Measurements from ENCODE around the gene VPS39.
A peak's percentile ranks its signal among the peaks of the same experiment; 100 is the strongest.

The VPS39 gene

GRCh38 chr15:42160136-42160535 is 48.0 kb downstream of the VPS39 start:
- H3K4me3 ChIP-seq (replicated peaks; ENCODE audit: low read depth, low read length), result no peak overlapping the region
- TF ChIP-seq, protein P1, sequence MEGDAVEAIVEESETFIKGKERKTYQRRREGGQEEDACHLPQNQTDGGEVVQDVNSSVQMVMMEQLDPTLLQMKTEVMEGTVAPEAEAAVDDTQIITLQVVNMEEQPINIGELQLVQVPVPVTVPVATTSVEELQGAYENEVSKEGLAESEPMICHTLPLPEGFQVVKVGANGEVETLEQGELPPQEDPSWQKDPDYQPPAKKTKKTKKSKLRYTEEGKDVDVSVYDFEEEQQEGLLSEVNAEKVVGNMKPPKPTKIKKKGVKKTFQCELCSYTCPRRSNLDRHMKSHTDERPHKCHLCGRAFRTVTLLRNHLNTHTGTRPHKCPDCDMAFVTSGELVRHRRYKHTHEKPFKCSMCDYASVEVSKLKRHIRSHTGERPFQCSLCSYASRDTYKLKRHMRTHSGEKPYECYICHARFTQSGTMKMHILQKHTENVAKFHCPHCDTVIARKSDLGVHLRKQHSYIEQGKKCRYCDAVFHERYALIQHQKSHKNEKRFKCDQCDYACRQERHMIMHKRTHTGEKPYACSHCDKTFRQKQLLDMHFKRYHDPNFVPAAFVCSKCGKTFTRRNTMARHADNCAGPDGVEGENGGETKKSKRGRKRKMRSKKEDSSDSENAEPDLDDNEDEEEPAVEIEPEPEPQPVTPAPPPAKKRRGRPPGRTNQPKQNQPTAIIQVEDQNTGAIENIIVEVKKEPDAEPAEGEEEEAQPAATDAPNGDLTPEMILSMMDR (IDR thresholded peaks at IDR 0.05; ENCODE audit: low read length, missing control alignments), result no peak
- no peak for DNase-seq (ENCODE audit: low read depth)

- H3K4me3 ChIP-seq (replicated peaks; ENCODE audit: low read depth, low read length), result no peak overlapping the region
- TF ChIP-seq, protein P1 (IDR thresholded peaks at IDR 0.05; ENCODE audit: low read length, missing control alignments), result no peak
- DNase-seq (ENCODE audit: low read depth), result no peak
Measured at GRCh38 chr15:42159381-42160015, 48.6 kb downstream of the VPS39 start.

DNA sequence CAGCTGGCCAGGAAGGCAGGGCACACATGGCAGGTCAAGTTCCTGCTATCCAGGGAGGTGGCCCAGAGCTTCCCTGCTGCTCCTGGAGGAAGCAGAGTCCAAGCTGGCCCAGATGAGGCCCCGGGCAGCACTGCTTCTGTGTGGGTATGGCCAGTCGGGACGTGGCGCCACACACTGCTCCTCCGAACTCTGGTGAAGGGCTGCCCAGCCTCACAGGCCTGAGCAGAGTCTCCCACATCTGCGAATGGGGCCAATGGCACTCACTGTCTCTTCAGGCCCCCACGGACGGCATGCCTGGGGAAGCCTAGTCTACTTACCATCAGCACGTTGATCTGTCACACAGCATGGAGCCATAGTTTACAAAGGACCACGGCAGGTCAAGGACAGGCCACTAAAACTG is 49.2 kb downstream of the VPS39 start:
- no peak for DNase-seq (ENCODE audit: low read depth)
- TF ChIP-seq, protein P1 (IDR thresholded peaks at IDR 0.05; ENCODE audit: low read length, missing control alignments), result no peak
- H3K4me3 ChIP-seq (replicated peaks; ENCODE audit: low read depth, low read length), result no peak overlapping the region

DNA sequence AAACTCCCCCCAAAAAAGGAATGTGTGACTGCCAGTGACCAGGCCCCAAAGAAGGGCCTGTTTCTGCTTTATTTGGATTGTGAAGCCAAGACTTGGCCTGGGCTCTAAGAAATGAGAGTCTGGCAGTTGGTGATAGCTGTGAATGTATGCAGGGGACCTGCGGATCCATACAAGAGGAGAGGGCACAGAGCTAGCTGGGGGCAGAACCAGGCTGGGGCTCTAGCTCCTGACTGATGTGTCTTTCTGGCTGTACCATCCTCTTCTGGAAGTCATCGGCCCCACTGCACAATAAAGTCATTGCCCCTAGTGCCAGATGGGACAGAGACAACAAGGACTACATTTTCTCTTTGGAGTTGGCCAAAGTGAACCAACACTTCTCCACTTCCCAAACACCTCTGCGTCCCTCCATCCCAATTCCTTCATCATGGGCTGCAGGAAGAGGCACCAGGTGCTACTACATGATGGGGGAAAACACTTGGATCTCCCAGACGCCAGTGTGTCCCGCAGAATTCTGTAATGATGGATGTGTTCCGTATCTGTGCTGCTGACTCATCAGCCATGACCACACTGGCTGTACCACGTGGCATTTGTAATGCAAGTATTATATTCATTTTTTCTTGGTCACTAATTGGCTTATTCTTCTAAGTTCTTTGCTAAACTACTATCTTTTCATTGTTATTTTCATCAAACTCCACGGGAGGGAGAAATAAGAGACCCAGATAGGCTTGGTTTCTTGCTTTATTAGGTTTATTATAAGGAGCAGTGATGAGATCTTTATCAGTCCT is 49.9 kb downstream of the VPS39 start:
- TF ChIP-seq, protein P1 (IDR thresholded peaks at IDR 0.05; ENCODE audit: low read length, missing control alignments), result no peak
- peak; percentile 60 for DNase-seq (ENCODE audit: low read depth)
- no peak overlapping the region for H3K4me3 ChIP-seq (replicated peaks; ENCODE audit: low read depth, low read length)

GRCh38 chr15:42157381-42157780 is 50.7 kb downstream of the VPS39 start:
- TF ChIP-seq, protein P1 (IDR thresholded peaks at IDR 0.05; ENCODE audit: low read length, missing control alignments), result no peak
- DNase-seq (ENCODE audit: low read depth), result no peak
- no peak overlapping the region for H3K4me3 ChIP-seq (replicated peaks; ENCODE audit: low read depth, low read length)

- DNase-seq (ENCODE audit: low read depth), result no peak
- H3K4me3 ChIP-seq (replicated peaks; ENCODE audit: low read depth, low read length), result no peak within 1 kb of the TSS
- TF ChIP-seq, protein P1 (IDR thresholded peaks at IDR 0.05; ENCODE audit: low read length, missing control alignments), result no peak
Measured at GRCh38 chr15:42156243-42156922, 51.7 kb downstream of the VPS39 start, which contains the start of gene PLA2G4F. Gene PLA2G4F, minus strand, starts transcription at chr15:42156636. Its CDS starts 87 bp downstream, at chr15:42156549.

Measured in fibroblast of pulmonary artery (primary cell).